NCI-H2227 (cell line): ENCODE measurements around the gene FAXC.
A peak's percentile ranks its signal among the peaks of the same experiment; 100 is the strongest.

Experiments used
- DNase-seq: peaks from one replicate; lab custom pipeline; 2025; ENCODE audit not compliant: unreplicated experiment; lab: John Stamatoyannopoulos, UW

Gene FAXC

DNA sequence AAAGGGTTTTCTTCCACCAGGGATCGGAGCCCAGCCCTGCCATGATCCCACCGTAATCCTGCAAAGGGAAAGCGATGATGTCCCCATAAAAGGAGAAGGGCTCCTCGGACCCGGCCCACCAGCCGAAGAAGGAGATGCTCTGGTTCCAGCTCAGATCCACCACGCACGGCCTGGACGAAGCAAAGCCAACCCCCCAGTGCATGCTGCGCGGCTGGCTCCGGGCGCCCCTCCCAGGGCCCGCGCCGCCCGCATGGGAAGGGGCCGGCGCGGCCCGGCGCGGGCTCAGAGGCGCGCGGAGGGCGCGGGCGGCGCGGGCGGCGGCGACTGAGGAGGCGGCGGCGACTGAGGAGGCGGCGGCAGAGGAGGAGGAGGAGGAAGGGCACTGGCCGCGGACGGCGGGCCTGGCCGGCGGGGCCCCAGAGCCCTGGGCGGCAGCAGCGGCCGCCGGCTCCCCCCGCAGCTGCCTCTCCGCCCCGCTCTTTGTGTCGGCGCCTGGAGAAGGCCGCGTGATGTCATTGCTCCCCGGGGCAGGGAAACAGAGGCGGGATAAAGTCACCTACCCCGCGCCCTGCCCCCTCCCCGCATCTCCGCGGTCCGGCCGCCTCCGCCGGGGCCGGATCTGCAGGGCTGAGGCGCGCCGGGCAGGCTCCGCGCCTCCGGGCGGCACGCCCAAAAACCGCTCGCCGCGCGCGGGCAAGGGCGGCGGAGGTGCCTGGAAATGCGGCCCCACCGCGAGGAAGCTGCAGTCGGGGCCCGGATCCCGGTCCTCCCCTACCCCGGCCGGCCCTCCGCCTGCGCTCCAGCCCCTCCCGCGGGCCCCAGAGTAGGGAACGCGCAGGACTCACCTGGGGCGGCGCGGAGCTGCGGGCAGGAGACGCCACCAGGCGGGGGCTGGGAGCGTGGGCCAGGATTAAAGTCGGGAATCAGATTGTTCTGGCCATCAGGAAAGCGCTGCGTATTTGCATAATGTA, at the start of gene FAXC:
FAXC (minus strand) TSS at position 504 of the 971 bp plus-strand sequence; CDS start at position 202, 302 bp downstream.
- peak; percentile 76 for DNase-seq

DNA sequence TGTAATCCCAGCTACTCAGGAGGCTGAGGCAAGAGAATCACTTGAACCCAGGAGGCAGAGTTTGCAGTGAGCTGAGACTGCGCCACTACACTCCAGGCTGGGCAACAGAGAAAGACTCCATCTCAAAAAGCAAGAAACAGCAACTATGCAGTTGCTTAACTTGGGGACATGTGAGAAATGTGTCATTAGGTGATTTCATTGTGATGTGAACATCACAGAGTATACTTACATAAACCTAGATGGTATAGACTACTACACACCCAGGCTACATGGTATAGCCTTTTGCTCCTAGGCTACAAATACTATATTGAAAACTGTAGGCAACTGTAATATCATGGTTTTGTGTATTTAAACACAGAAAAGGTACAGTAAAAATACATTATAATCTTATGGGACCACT, 47.8 kb upstream of the FAXC start:
- no peak for DNase-seq

DNA sequence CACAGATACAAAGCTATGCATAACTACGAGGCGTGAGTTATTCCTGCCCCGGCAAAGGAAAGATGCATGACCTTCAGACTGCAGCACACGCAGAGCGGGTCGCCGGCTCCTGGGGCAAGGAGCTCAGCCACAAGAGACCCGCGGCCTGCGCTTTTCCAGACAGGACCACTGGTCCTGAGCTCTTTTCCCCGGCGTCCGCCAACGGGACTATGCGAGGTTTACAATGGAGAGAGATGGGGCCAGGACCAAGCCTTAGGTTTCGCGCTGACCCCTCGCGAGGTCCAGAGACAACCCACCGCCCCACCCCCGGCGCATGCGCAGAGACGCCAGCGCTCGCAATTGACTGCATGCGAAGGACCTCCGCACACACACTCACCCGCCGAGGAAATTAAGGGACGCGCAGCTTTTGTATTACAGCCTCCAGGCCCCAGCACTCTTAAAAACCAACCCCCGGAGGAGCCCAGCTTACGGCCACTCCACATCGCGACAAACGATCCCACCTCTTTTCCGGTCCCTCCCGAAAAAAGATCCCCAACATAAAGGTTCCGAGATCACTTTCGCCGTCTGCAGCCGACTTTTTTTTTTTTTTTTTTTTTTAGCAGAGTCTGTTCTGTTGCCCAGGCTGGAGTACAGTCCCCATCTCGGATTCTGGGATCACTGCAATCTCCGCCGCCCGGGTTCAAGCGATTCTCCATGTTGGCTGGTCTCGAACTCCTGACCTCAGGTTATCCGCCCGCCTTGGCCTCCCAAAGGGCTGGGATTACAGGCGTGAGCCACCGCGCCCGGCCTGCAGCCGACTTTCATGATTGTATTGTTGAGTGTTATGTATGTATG, 44.4 kb upstream of the FAXC start, which contains the start of gene COQ3:
COQ3 (minus strand) TSS at position 498 of the 834 bp plus-strand sequence; CDS start at position 482, 16 bp downstream.
- DNase-seq = peak; percentile 87

DNA sequence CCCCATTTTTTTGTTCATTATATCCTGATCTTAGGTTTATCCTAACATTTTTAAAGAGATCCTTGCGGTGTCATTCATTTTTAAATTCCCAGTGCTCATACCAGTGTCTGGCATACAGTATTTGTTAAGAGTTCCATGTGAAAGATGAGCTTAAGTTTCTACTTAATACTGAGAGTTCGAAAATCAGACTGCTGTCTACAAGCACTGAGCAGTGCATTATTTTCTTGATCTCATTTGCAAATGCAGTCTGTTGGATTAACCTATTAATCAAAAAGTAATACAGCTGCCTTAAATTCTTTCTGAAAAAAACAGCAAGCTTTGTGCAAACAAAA, 43.9 kb upstream of the FAXC start:
- DNase-seq = no peak

DNA sequence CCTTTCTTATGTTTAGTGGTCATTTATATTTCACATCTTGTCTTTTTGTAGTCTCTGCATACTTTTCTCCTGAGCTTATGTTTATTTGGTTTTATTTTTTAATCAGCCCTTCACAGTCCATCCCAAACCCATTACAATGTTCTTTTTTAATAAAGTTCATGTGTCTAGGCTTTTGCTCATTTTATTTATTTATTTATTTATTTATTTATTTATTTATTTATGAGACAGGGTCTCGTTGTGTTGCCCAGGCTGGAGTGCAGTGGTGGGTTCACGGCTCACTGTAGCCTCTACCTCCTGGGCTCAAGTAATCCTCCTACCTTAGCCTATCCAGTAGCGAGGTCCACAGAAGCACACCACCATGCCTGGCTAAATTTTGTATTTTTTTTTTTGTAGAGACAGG, 41.4 kb upstream of the FAXC start:
- no peak for DNase-seq

DNA sequence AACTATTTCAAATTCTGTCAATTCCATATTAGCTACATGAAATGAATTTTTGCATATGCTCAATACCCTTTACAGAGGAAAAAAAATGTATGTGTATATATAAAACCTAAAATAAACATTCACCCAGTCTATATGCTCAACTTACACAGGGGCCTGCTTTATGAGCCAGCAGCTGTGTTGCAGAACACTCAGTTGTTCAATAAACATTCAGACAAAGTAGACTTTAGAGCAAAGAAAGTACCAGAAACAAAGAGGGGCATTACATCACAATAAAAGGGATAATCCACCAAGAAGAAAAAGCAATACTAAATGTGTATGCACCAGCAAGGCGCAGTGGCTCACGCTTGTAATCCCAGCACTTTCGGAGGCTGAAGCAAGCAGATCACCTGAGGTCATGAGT, 35.0 kb upstream of the FAXC start:
- no peak for DNase-seq

DNA sequence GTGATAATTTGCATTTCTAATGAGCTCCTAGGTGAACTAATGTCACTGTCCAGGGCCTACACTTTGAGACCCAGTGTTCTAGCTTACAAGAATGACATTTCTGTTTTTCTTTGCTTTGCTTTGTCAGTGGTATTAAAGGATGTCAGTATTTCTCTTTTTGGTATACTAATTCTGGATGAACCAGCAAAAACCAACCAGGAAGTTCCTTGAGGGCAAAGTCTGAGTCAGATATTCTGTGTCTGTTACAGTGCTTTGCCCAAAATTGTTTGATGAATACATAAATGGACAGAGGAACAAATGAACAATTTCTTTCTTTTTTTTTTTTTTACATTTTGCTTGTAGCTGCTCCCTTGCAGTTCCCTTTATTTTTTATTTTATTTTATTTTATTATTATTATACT, 29.2 kb upstream of the FAXC start:
- DNase-seq = no peak

DNA sequence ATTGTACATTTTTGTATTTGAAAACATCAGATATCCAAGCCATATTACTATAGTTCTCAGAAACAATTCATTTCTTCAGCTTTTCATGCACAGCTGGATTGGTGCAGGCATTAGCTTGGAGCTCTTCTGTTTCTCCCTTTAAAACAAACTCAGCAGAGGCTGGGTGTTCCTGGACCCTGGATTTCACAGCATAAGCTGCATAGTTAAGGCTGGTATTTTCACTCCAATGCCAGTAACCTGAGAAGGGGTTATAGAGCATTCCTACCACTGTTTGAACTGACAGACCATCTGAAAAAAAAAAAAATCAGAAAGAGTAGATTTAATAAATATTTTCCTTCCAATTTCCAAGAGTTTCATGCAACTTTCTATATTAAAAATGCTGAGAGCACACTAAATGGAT, 20.1 kb upstream of the FAXC start:
- no peak for DNase-seq

DNA sequence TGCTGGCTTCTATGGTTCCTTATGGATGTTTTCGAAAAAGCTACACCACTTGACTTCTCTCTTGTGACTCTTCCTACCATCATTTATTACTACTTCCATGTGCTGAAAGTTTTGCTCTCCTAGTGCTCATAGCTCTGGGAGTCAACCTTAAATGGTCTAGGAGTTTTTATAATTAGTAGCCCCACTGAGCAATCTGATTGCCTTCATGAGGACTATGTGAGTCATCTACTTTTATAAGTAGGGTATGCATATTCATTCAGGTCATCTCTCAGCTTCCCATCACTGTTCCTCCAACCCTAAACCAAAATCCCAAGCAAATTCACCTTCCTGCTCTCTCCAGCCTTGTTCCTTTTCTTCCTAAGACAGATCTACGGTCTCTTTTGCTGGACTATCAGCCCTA, 17.4 kb upstream of the FAXC start:
- no peak for DNase-seq

DNA sequence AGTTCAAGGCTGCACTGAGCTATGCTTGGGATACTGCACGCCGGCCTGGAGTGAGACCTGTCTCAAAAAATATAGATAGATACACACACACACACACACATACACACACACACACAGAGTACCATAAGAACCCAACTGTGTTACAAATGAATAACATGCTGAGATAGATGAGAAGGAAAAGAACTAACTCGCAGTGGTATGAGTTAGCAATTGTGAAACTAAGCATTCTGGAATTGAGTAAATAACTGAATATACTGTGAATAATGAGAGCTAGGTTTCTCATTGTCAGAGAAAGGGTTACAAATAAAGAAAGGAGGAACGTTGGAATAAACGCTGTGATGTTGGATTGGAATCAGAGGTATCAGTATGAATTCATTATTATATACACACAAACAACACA, 14.6 kb upstream of the FAXC start:
- no peak for DNase-seq

DNA sequence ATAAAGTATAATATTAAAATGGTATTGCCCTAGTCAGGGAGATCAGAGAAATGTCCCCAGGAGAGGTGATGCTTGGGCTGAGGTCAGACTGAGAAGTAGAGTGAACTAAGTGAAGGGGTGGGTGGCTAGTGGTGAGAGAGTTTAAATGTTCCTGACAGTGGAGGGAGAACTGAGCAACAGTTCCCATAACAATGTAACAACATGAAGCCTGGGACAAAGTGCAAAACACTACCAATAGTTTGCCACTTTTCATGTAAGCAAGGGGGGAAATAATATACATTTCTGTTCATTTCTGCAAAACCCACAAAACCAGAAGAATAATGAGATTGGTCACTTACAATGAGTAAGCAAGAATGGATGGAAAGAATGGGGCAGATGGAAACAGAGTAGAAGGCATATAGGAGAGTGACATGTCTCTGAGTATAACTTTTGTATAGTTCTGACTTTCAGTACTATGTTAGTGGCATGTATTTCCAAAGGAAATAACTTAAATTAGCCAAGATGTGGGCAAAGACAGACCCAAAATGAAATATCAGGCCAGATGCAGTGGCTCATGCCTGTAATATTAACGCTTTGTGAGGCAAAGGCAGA, 13.3 kb upstream of the FAXC start:
- no peak for DNase-seq

DNA sequence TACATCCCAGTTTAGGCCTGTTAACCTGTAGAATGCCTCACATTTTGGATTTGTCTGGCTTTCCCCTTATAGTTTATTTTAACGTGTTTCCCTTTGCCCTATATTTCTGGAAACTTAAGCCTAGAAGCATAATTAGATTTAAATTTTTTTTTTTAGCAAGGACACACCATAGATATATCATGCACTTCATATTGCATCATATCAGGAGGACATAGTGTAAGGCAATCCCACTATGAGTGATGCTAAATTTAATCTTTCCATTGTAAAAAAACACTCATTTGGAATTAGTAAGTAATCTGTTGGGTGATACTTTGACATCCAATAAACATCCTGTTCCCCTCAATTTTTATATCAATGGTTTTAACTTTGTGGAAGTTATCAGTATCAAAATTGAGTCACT, 10.3 kb upstream of the FAXC start:
- DNase-seq = no peak

DNA sequence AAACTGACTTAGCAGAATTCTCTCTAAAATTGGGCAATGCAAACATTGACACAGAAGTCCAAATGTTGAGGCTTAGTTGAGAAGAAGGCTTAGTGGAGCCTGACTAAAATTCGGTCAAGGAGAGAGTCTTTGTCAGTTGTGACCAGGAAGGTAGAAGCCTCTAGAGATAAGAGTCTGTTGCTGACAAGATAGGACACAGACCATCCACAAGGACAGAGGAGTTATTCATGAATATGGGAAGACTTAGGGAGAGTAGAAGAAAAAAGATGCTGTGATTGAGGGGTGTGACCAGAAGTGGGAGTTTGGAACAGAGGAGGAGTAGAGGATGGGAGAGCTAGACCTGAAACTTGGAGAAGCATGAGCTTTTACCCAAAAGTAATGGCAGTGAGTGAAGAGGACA, 7.2 kb upstream of the FAXC start:
- no peak for DNase-seq

DNA sequence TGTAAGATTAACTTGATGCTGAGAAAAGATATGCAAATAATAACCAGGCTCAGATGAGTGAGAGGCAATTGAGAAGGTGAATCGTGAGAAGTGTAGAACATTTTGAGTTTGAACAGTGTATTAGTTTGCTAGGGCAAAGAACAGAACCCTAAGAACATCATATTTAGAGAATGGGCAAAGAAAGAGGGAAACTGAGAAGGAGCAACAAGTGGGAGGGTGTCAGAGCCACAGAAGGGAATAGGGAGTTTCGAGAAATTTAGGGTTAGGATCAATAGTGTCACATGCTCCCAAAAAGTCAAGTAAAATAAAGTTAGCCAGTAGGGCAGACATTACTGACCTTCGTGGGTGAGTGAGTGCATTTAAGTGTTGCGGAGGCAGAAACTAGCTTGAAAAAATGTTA, 5.5 kb upstream of the FAXC start:
- DNase-seq = no peak

DNA sequence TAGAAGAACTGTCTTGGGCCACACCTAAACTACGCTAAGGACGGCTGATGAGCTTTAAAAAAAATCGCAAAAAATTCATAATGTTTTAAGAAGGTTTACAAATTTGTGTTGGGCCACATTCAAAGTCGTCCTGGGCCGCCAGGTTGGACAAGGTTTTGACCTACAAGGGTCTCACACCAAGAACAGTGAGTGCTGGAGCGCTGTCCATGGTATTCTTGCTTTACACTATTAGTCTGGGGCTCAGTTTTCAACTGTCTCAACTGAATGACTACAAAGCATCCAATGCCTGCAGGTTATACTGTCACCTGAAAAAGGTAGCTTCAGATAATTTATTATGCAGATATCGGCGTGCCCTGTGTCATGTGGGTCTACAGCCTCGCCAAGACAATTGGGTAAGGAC, 3.7 kb upstream of the FAXC start:
- no peak for DNase-seq

DNA sequence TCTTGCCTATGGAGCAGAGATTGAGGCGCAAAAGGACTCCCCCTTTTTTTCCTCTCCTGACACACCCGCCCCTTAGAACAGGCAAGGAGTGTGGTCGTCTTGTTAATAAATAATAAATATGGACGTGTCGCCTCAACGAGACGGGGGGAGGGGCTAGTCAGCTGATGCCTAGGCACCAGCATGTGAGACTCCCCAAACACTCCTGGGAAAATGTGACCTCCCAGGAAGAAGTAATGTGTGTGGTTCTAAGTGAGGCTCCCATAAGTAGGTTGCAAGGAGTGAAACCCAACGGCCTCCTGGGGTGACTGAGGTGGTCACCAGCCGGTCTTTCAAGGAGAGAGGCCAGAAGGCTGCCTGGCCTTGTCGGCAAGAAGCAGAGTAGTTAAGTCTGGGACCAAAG, 1.1 kb upstream of the FAXC start:
- peak; percentile 52 for DNase-seq

DNA sequence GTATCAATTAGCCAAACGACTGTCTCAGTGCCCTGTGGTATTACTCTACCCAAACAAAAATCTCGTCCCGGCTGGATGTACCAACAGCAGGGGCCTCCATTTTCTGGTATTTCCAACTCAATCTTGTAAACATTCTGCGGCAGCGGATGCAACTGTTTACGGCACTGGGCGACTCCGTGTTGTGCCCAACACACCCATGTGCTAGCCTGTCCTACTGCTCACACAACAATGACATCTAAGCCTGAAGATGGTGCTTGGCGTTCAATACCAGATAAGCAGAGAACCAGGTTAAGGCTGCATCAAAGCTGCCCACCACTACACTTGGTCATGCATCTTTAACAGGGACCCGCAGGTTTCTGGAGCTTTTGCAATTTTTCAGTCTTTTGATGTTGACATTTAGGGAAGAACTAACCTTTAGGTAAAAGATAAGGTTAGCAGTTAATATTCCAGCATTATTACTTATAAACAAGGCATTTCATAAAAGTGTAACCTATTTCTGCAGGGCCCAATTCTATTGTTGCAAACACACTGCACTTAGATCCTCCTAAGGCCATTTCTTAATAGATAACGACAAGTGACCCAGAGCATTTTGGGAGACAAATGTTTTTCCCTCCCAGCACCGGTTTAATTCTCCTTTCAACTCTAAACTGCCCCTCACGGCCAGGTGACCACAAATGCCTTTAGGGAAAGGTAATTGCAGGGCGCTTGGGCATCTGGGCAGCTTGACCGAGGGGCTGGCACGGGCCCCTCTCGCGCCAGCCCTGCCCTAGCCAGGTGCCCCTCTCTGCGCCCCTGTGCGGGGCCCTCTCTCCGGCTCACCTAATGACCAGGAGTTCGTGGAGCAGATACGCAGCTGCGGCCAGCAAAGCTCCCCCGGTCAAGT, 945 bp downstream of the FAXC start:
- DNase-seq = peak; percentile 24

DNA sequence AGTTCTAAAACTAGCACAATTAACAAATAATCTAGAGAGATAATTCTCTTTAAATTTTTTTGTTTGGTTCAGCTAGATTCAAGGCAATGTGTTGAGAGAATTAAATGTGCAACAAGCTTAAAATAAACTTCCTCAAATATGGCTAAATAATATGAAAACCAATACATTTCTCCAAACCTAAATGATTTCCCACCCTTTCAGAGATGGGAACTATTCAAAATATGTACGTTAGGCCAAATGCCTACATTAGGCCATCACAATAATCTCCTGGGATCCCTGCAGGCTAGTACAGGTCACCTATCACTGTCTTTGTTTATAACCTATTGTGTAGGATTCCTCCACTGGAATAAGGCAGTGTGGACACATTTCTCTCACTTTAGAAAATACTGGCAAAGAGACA, 1.7 kb downstream of the FAXC start:
- DNase-seq = no peak

DNA sequence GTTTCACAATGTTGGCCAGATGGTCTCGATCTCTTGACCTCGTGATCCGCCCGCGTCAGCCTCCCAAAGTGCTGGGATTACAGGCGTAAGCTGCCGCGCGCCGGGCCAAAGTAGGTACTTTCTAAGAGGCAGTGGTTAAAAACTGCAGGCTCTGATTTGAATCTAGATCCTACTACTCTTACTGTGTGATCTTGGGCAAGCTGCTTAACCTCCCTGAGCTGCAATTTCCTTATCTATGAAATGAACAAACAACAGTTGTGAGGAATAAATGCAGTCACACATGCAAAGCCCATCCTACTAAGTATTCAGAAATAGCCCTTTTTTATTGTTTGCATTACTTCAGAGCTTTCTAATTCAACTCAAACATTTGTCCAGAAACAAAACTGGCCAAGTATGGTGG, 2.9 kb downstream of the FAXC start:
- no peak for DNase-seq

DNA sequence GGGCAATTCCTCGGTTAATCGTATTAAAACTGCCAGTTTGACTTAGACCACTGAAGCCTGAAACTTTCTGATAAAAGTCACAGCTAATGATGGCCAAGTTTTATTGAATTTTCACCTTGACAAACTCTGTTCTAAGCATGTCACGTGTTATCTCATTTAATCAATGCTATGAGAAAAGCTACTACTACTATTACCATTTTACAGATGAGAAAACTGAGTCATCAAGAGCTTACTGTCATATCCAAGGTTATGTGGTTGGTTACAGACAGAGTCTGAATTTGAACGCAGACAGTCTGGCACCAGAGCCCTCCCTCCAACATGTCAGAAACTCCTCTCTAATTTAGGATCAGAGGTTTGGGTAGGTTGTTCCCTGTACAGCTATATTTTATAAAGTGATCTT, 4.3 kb downstream of the FAXC start:
- DNase-seq = no peak

DNA sequence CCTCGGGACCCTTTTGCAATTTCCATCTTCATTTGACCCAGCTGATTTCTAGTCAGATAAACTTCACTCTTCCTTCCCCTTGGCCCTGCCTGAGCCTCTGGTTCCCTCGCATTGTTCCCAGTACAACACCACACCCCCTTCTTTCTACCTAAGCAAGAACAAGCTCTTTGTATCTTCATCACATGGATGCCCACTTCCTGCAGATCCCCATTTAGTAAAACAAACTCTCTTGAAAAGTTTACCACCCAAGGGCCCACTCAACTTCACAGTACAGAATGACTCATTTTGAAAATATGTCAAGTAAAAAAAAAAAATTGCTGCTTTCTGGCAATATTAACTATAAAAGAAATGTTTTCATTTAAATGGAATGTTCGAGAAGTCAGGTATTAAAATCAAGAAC, 5.2 kb downstream of the FAXC start:
- DNase-seq = no peak
